ES-I3 (cell line): ENCODE measurements around the gene TMEM234.

Experiments
- H3K36me3 ChIP-seq: 2 replicates; pipeline ENCODE4 v1.6.1; 2013; ENCODE audit warnings: mild to moderate bottlenecking, low read length, control low read depth, moderate library complexity; ENCODE audit not compliant: insufficient read depth
- H3K4me1 ChIP-seq: 2 replicates; pipeline ENCODE4 v1.6.1; 2013; ENCODE audit warnings: mild to moderate bottlenecking, control low read depth, low read length; ENCODE audit not compliant: insufficient read depth
- H3K9ac ChIP-seq: 2 replicates; pipeline ENCODE4 v1.6.1; 2013; ENCODE audit warnings: low read depth, mild to moderate bottlenecking, low read length, moderate library complexity
- H3K9me3 ChIP-seq: 2 replicates; pipeline ENCODE4 v1.6.1; 2013; ENCODE audit warnings: mild to moderate bottlenecking, low read length, moderate library complexity; ENCODE audit not compliant: control insufficient read depth, insufficient read depth

TMEM234 gene

GRCh38 chr1:32199043-32199716 lies 23.0 kb downstream of the TMEM234 start:
- H3K36me3 ChIP-seq = peaks cover 22% of the 10 kb centered on the region
- peaks cover 25% of the 10 kb centered on the region; the same call in 1 of the 2 replicates for H3K4me1 ChIP-seq
- H3K9me3 ChIP-seq = no peaks in the 10 kb centered on the region
- H3K9ac ChIP-seq = no peak overlapping the region

GRCh38 chr1:32198237-32199042 lies 23.7 kb downstream of the TMEM234 start:
- peaks cover 25% of the 10 kb centered on the region; the same call in 1 of the 2 replicates for H3K4me1 ChIP-seq
- H3K36me3 ChIP-seq = peaks cover 25% of the 10 kb centered on the region
- H3K9ac ChIP-seq = no peak overlapping the region
- H3K9me3 ChIP-seq = no peaks in the 10 kb centered on the region

GRCh38 chr1:32197837-32198236 lies 24.3 kb downstream of the TMEM234 start:
- H3K9ac ChIP-seq = no peak overlapping the region
- peaks cover 25% of the 10 kb centered on the region; the same call in 1 of the 2 replicates for H3K4me1 ChIP-seq
- peaks cover 30% of the 10 kb centered on the region for H3K36me3 ChIP-seq
- no peaks in the 10 kb centered on the region for H3K9me3 ChIP-seq

- H3K4me1 ChIP-seq = peaks cover 25% of the 10 kb centered on the region; the same call in 1 of the 2 replicates
- H3K9me3 ChIP-seq = no peaks in the 10 kb centered on the region
- peaks cover 32% of the 10 kb centered on the region for H3K36me3 ChIP-seq
- no peak overlapping the region for H3K9ac ChIP-seq
These were observed 25.1 kb downstream of the TMEM234 start for GRCh38 chr1:32197074-32197473.

- Histone ChIP-seq H3K4me1 (peaks cover 19% of the 10 kb centered on the region; the same call in 1 of the 2 replicates), H3K36me3 (peaks cover 37% of the 10 kb centered on the region), H3K9ac (no peak overlapping the region)
These were observed 26.0 kb downstream of the TMEM234 start for GRCh38 chr1:32195972-32196823.

GRCh38 chr1:32195531-32195930 lies 26.6 kb downstream of the TMEM234 start:
- H3K9ac ChIP-seq = no peak overlapping the region

More at GRCh38 chr1:32195972-32196823, 26.0 kb downstream of the TMEM234 start:
- H3K9me3 ChIP-seq = no peaks in the 10 kb centered on the region

GRCh38 chr1:32194984-32195383 lies 27.2 kb downstream of the TMEM234 start:
- H3K9me3 ChIP-seq = no peaks in the 10 kb centered on the region
- peaks cover 45% of the 10 kb centered on the region for H3K36me3 ChIP-seq
- no peak overlapping the region for H3K9ac ChIP-seq
- peaks cover 18% of the 10 kb centered on the region; the same call in 1 of the 2 replicates for H3K4me1 ChIP-seq

More at GRCh38 chr1:32195531-32195930, 26.6 kb downstream of the TMEM234 start:
- Histone ChIP-seq H3K36me3 (peaks cover 40% of the 10 kb centered on the region), H3K4me1 (peaks cover 19% of the 10 kb centered on the region; the same call in 1 of the 2 replicates), H3K9me3 (no peaks in the 10 kb centered on the region)

GRCh38 chr1:32192220-32192948 lies 29.8 kb downstream of the TMEM234 start:
- Histone ChIP-seq H3K9ac (no peak overlapping the region), H3K4me1 (no peaks in the 10 kb centered on the region), H3K36me3 (peaks cover 57% of the 10 kb centered on the region), H3K9me3 (no peaks in the 10 kb centered on the region)

GRCh38 chr1:32187850-32188249 lies 34.3 kb downstream of the TMEM234 start:
- peaks cover 39% of the 10 kb centered on the region for H3K36me3 ChIP-seq
- H3K4me1 ChIP-seq = no peaks in the 10 kb centered on the region
- no peak overlapping the region for H3K9ac ChIP-seq
- no peaks in the 10 kb centered on the region for H3K9me3 ChIP-seq

- no peaks in the 10 kb centered on the region for H3K4me1 ChIP-seq
- no peak overlapping the region for H3K9ac ChIP-seq
- peaks cover 34% of the 10 kb centered on the region for H3K36me3 ChIP-seq
- no peaks in the 10 kb centered on the region for H3K9me3 ChIP-seq
These were observed 35.7 kb downstream of the TMEM234 start for GRCh38 chr1:32186491-32186890.

- Histone ChIP-seq H3K9me3 (no peaks in the 10 kb centered on the region), H3K36me3 (peaks cover 31% of the 10 kb centered on the region), H3K4me1 (0 out of 2 replicates have a peak, but pooled peaks cover 1% of the 10 kb centered on the region), H3K9ac (no peak overlapping the region)
These were observed 36.1 kb downstream of the TMEM234 start for GRCh38 chr1:32186077-32186476.

- 0 out of 2 replicates have a peak, but pooled peaks cover 7% of the 10 kb centered on the region for H3K4me1 ChIP-seq
- no peak overlapping the region for H3K9ac ChIP-seq
- H3K36me3 ChIP-seq = peaks cover 22% of the 10 kb centered on the region
- no peaks in the 10 kb centered on the region for H3K9me3 ChIP-seq
These were observed 37.5 kb downstream of the TMEM234 start for GRCh38 chr1:32184650-32185049.

GRCh38 chr1:32182060-32182459 lies 40.1 kb downstream of the TMEM234 start:
- H3K9ac ChIP-seq = no peak overlapping the region
- H3K36me3 ChIP-seq = peaks cover 11% of the 10 kb centered on the region

More at GRCh38 chr1:32182060-32182459, 40.1 kb downstream of the TMEM234 start:
- Histone ChIP-seq H3K4me1 (peaks cover 20% of the 10 kb centered on the region), H3K9me3 (no peaks in the 10 kb centered on the region)
